Muscle of leg (tissue), 11 donors: ENCODE results near the gene PKN3. TPM values are rescaled to one million over a fixed set of nuclear protein-coding genes. Genes with fewer than 3 reads are reported as not detected.

Experiments
- DNase-seq: peaks from one replicate; pipeline ENCODE4 v3.0.0; 2013
- H3K27ac ChIP-seq: one replicate; pipeline ENCODE4 v1.5.1; 2013; ENCODE audit warnings: mild to moderate bottlenecking, low read length, control low read depth
- H3K27me3 ChIP-seq: one replicate; pipeline ENCODE4 v1.6.1; 2013; ENCODE audit warnings: low read length; ENCODE audit not compliant: control insufficient read depth, insufficient read depth
- H3K36me3 ChIP-seq: one replicate; pipeline ENCODE4 v1.6.1; 2013; ENCODE audit warnings: low read length; ENCODE audit not compliant: control insufficient read depth, insufficient read depth
- H3K4me1 ChIP-seq: one replicate; pipeline ENCODE4 v1.6.1; 2013; ENCODE audit warnings: low read length; ENCODE audit not compliant: control insufficient read depth, insufficient read depth
- H3K4me3 ChIP-seq: one replicate; pipeline ENCODE4 v1.5.1; 2013; ENCODE audit warnings: low read length, control low read depth
- H3K9me3 ChIP-seq: replicated peaks from 2 replicates; pipeline ENCODE4 v1.6.1; 2013; ENCODE audit warnings: low read depth, low read length; ENCODE audit not compliant: control insufficient read depth
- WGBS: methylation state at CpG from one replicate; pipeline ENCODE4 v1.1.5; 2013; ENCODE audit warnings: missing lambda C conversion rate; ENCODE audit not compliant: insufficient coverage; 5-methylcytosine and 5-hydroxymethylcytosine counted together
- polyA plus RNA-seq, 8 donors: library from polyadenylated mRNA; unstranded; fragments of 120-200 nt; gene quantifications; one replicate each; pipeline versions ENCODE4 v1.2.1 to v1.2.3, GENCODE V29; 2013; ENCODE audit warnings: inconsistent platforms in 1 of 8, low replicate concordance in 1 of 8; ENCODE audit not compliant: insufficient read length in 8 of 8, insufficient read depth in 1 of 8
- total RNA-seq: library from RNA; stranded (reverse); fragments of 120-200 nt; gene quantifications from one replicate; pipeline ENCODE4 v1.2.4, GENCODE V29; 2013

The PKN3 gene
- total and polyA plus RNA-seq, 9 donors = 2.9 to 11.0 (median 8.6) TPM

DNA sequence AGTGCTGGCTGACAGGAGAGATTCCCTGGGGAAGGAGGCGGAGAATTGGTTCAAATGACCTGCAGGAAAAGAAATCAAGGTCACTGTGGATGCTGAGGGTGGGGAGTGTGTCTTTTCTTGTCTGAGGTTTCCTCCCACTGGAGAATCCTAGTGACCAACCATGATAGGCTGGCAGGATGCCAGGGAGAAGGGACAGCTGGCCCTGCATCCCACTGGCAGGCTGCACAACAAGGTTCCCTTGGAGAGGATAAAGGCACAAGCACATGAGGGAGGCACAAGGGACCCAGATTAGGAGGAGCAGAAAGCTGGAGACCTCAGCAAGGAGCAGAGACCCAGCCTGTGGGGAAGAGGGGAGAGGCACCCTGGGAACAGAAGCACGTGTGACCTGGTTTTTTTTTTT is 33.1 kb downstream of the PKN3 start:
- Histone ChIP-seq H3K27me3 (no peaks in the 10 kb centered on the region), H3K27ac (peak overlapping the region; percentile 13), H3K4me1 (peaks cover 8% of the 10 kb centered on the region), H3K4me3 (no peak overlapping the region), H3K36me3 (peaks cover 52% of the 10 kb centered on the region), H3K9me3 (no peaks in the 10 kb centered on the region)
- peak; percentile 56 for DNase-seq
- no CpG with 5 or more reads among the region's 2 CpGs for WGBS

DNA sequence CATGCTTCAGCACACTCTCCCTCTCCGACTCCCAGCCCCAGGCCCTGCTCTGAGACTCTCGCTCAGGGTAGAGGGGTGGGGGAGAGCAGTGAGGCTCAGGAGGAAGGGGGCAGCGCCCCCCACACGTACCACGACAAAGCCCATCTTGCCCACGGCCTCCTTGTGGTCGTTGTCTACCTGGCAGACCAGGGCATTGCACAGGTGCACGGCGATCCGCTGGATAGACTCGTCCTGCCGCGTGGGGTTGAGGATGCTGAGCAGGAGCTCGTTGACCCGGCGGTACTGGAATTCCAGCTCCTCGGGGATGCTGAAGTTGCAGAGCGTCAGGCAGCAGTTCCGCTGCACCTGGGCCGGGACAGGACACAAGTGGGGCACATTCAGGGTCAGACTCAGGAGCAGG is 40.1 kb downstream of the PKN3 start:
- peak; percentile 27 for DNase-seq
- H3K9me3 ChIP-seq = no peaks in the 10 kb centered on the region
- peaks cover under 1% of the 10 kb centered on the region for H3K4me1 ChIP-seq
- H3K4me3 ChIP-seq = no peak overlapping the region
- H3K27me3 ChIP-seq = no peaks in the 10 kb centered on the region
- H3K36me3 ChIP-seq = peaks cover 37% of the 10 kb centered on the region
- no peak overlapping the region for H3K27ac ChIP-seq
- 63% methylated on average over 15 of the region's 20 CpGs for WGBS

DNA sequence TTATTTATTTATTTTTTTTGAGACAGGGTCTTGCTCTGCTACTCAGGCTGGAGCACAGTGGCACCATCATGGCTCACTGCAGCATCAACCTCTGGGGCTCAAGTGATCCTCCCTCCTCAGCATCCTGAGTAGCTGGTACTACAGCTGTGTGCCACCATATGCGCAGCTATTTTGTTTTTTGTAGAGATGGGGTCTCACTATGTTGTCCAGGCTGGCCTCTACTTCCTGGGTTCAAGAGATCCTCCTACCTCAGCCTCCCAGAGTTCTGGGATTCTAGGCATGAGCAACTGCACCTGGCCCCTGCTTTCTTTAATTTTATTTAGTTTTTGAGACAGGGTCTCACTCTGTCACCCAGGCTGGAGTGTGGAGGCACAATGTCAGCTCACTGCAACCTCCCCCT is 41.1 kb downstream of the PKN3 start:
- Histone ChIP-seq H3K27ac (no peak overlapping the region), H3K4me3 (no peak overlapping the region), H3K9me3 (no peaks in the 10 kb centered on the region), H3K27me3 (no peaks in the 10 kb centered on the region), H3K36me3 (peaks cover 34% of the 10 kb centered on the region), H3K4me1 (peaks cover 4% of the 10 kb centered on the region)
- no CpG with 5 or more reads among the region's 1 CpG for WGBS
- DNase-seq = no peak

DNA sequence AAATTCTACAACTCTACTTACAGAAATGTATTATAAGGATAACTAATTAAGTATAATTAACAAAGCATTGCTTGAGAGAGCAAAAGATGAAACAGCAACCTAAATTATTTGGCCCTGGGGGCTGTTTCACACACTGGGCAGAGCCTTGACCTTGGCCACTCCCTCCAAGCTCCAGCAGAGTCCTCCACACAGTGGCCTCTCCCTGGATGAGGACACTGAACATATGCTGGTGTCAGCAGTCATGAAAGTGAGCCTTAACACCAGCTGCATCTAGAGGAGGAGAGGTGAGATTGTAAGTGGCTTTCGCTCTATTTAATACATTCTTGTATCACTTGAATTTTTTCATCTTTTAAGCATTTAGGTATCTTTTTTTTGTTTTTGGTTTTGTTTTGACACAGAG is 44.9 kb downstream of the PKN3 start:
- Histone ChIP-seq H3K36me3 (peaks cover 30% of the 10 kb centered on the region), H3K4me3 (no peak overlapping the region), H3K9me3 (no peaks in the 10 kb centered on the region), H3K27me3 (no peaks in the 10 kb centered on the region), H3K4me1 (peaks cover 4% of the 10 kb centered on the region), H3K27ac (peak overlapping the region; percentile 74)
- peak; percentile 41 for DNase-seq
- no CpG with 5 or more reads among the region's 1 CpG for WGBS

DNA sequence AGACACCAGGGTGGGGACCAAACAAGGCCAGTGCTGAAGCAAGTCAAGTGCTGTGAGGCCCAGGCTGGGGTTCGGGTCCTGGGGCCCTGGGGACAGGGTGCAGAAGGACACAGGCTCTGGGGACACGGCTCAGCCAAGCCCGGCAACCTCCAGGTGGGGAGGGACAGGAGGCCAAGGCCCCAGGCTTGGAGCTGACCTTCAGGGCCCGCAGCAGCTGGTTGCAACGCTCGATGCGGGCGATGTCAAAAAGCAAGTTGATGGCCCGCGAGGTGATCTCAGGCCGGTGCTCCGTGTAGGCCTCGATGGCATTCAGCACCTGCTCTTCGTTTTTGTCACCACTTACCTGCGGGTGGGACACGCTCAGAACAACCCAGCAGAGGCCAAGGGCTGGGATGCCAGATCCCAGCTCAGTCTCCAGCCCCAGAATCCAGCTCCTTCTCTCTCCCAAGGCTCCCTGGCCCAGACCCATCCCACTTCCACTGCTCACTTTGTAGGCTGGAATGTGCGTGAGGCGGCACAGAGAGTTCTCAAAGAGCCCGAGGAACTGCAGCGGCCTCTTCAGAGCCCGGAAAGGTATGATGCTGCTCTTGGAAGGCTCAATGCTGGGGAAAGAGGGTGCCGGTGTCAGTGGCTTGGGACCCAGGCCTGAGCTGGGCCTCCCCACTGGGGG is 48.8 kb downstream of the PKN3 start:
- DNase-seq = no peak
- peaks cover 55% of the 10 kb centered on the region for H3K36me3 ChIP-seq
- H3K4me1 ChIP-seq = peaks cover 4% of the 10 kb centered on the region
- H3K27ac ChIP-seq = no peak overlapping the region
- WGBS = 93% methylated on average over 17 of the region's 22 CpGs
- no peaks in the 10 kb centered on the region for H3K9me3 ChIP-seq
- H3K27me3 ChIP-seq = no peaks in the 10 kb centered on the region
- H3K4me3 ChIP-seq = no peak overlapping the region

DNA sequence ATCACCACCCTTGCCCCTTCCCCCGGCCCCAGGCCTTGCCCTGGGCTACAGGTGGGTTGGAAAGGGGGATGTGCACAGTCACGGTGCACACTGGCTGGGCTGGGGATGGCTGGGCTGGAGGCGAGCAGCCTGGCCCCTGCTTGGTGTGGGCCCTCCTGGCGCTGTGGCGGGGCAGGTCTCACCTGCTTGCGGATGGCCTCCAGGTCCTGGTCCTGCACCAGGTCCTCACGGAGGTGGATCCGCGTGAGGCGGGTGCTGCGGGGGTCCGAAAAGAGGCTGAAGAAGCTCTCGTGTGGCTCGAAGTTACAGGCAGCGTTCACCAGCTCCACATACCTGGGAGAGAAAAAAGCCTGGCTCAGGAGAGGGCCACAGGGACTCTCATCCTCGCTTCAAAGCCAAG is 51.3 kb downstream of the PKN3 start:
- Histone ChIP-seq H3K27me3 (no peaks in the 10 kb centered on the region), H3K9me3 (no peaks in the 10 kb centered on the region), H3K4me1 (no peaks in the 10 kb centered on the region), H3K4me3 (no peak overlapping the region), H3K27ac (no peak overlapping the region), H3K36me3 (peaks cover 55% of the 10 kb centered on the region)
- DNase-seq = no peak
- WGBS = 87% methylated on average over 11 of the region's 16 CpGs

DNA sequence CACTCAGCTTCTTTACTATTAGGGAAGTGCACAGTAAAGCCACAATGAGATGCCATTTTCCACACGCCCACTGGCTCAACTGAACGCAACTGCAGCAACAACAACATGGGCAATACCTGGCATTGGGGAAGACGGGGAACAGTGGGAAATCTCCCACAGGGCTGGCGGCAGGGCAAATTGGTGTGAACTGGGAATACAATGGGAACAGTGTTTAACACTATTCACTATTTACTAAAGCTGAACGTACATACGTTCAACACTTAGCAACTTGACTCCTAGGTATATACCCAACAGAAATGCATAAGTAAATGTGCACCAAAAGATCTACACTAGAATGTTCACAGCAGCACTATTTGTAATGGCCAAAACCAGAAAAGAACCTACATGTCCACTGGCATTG is 55.3 kb downstream of the PKN3 start:
- DNase-seq = no peak
- H3K9me3 ChIP-seq = no peaks in the 10 kb centered on the region
- H3K36me3 ChIP-seq = peaks cover 26% of the 10 kb centered on the region
- no peak overlapping the region for H3K4me3 ChIP-seq
- H3K27ac ChIP-seq = no peak overlapping the region
- no peaks in the 10 kb centered on the region for H3K4me1 ChIP-seq
- 100% methylated on average over 1 of the region's 6 CpGs for WGBS
- no peaks in the 10 kb centered on the region for H3K27me3 ChIP-seq

GRCh38 chr9:128762671-128763449 is 60.6 kb downstream of the PKN3 start:
- WGBS = 78% methylated on average over 9 of the region's 9 CpGs
- H3K27ac ChIP-seq = no peak overlapping the region

DNA sequence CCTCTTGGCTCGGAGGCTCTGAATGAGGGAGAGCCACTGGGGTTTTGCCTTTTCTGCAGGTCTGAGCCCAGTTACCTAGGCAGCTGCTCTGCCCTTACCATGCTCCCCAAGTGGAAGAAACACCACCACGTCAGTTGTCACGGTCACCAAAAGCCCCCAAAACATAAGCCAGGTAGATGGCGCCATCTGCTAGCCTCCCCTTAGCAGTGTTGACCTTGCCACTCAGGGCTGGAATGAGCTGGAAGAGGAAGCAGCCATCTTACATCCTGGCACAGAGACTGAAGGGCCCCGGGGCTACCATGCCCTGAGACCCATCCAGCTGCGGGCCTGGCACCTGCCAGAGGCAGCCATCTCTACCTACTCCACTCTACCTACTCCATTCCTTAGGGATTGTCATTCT is 62.1 kb downstream of the PKN3 start:
- WGBS = 82% methylated on average over 5 of the region's 6 CpGs

More at GRCh38 chr9:128762671-128763449, 60.6 kb downstream of the PKN3 start:
- H3K4me3 ChIP-seq = no peak overlapping the region
- no peaks in the 10 kb centered on the region for H3K27me3 ChIP-seq
- peaks cover 19% of the 10 kb centered on the region for H3K36me3 ChIP-seq
- no peak for DNase-seq
- no peaks in the 10 kb centered on the region for H3K4me1 ChIP-seq
- no peaks in the 10 kb centered on the region for H3K9me3 ChIP-seq

GRCh38 chr9:128765499-128765898 is 63.2 kb downstream of the PKN3 start:
- WGBS = 67% methylated on average over 3 of the region's 3 CpGs
- Histone ChIP-seq H3K9me3 (no peaks in the 10 kb centered on the region), H3K36me3 (peaks cover 25% of the 10 kb centered on the region), H3K4me3 (no peak overlapping the region), H3K27ac (no peak overlapping the region), H3K4me1 (peaks cover 2% of the 10 kb centered on the region), H3K27me3 (no peaks in the 10 kb centered on the region)
- no peak for DNase-seq

More for the DNA sequence above, 62.1 kb downstream of the PKN3 start:
- H3K27ac ChIP-seq = no peak overlapping the region
- H3K36me3 ChIP-seq = peaks cover 25% of the 10 kb centered on the region
- H3K9me3 ChIP-seq = no peaks in the 10 kb centered on the region
- H3K4me3 ChIP-seq = no peak overlapping the region
- H3K27me3 ChIP-seq = no peaks in the 10 kb centered on the region
- H3K4me1 ChIP-seq = no peaks in the 10 kb centered on the region
- no peak for DNase-seq
